ENCODE data around the gene SMC5. TPM values are rescaled to one million over a fixed set of nuclear protein-coding genes. Genes with fewer than 3 reads are reported as not detected.
"Not testable (repeated sequence)": the region's sequence is repeated elsewhere in the genome, so short reads cannot be mapped to it uniquely, and the experiment has no call there.

SMC5 gene
- total RNA-seq, 4 donors from 2014 or later = 20.2 to 86.1 (median 24.0) TPM

- no peaks in the 10 kb centered on the region for H3K9me3 ChIP-seq
- in situ Hi-C loops (cut with MboI; ENCODE audit: low pct_ligation_motif_present in 1 of 4, low pct_unique_long_range_greater_than_20kb in 1 of 4, low sequenced_read_pairs in 3 of 4) = loop anchor here in 1 of 4 donors (25.0 kb wide), 1 partner anchor 267 kb away; no protein-coding TSS in a partner anchor
- no peaks in the 10 kb centered on the region for H3K36me3 ChIP-seq
- TF ChIP-seq CTCF (IDR thresholded peaks at IDR 0.05) (peak in 3 of 5 experiments; percentile 9 to 16 (median 10)), POLR2A (IDR thresholded peaks at IDR 0.05) (no peak), POLR2AphosphoS5 (IDR thresholded peaks at IDR 0.05) (no peak)
- H3K4me1 ChIP-seq = peaks cover 0 to 7% (median 0%) of the 10 kb centered on the region in 4 donors
- H3K27ac ChIP-seq = no peak overlapping the region
- WGBS, 2 donors (ENCODE audit: low coverage in 1 of 2) = 63 to 64% methylated on average over 3 of the region's 3 CpGs
- intact Hi-C loops (cut with DNase I; ENCODE audit: low total_unique reads) = no loop called here
- DNase-seq = no peak
- no peaks in the 10 kb centered on the region for H3K27me3 ChIP-seq
- H3K4me3 ChIP-seq = no peak overlapping the region
Measured at GRCh38 chr9:70229579-70229978, 29.2 kb upstream of the SMC5 start.

GRCh38 chr9:70232476-70232875, 26.3 kb upstream of the SMC5 start:
- DNase-seq = no peak
- H3K4me1 ChIP-seq = peaks cover 0 to 7% (median 0%) of the 10 kb centered on the region in 4 donors
- no peak overlapping the region for H3K4me3 ChIP-seq
- 40 to 58% methylated on average over 1 to 4 of the region's 4 CpGs for WGBS, 2 donors (ENCODE audit: low coverage in 1 of 2)
- in situ Hi-C loops (cut with MboI; ENCODE audit: low pct_ligation_motif_present in 1 of 4, low pct_unique_long_range_greater_than_20kb in 1 of 4, low sequenced_read_pairs in 3 of 4) = loop anchor here in 1 of 4 donors (25.0 kb wide), 1 partner anchor 270 kb away; no protein-coding TSS in a partner anchor
- no peak overlapping the region for H3K27ac ChIP-seq
- no peaks in the 10 kb centered on the region for H3K27me3 ChIP-seq
- TF ChIP-seq POLR2AphosphoS5 (IDR thresholded peaks at IDR 0.05) = no peak
- TF ChIP-seq EP300 (IDR thresholded peaks at IDR 0.05; ENCODE audit: low read depth) = no peak
- no peak for TF ChIP-seq POLR2A (IDR thresholded peaks at IDR 0.05)
- no peak for TF ChIP-seq CTCF (IDR thresholded peaks at IDR 0.05)
- no peaks in the 10 kb centered on the region for H3K36me3 ChIP-seq
- intact Hi-C loops (cut with DNase I; ENCODE audit: low total_unique reads) = no loop called here
- no peaks in the 10 kb centered on the region for H3K9me3 ChIP-seq

DNA sequence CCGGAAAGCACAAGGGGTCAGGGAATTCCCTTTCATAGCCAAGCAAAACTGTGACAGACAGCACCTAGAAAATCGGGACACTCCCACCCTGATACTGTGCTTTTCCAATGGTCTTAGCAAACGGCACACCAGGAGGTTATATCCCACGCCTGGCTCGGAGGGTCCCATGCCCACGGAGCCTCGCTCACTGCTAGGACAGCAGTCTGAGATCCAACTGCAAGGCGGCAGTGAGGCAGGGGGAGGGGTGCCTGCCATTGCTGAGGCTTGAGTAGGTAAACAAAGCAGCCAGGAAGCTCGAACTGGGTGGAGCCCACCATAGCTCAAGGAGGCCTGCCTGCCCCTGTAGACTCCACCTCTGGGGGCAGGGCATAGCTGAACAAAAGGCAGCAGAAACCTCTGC, 24.6 kb upstream of the SMC5 start:
- H3K27me3 ChIP-seq; intact Hi-C loops (cut with DNase I; ENCODE audit: low total_unique reads); H3K9me3 ChIP-seq; H3K27ac ChIP-seq; H3K4me3 ChIP-seq; DNase-seq; H3K36me3 ChIP-seq; H3K4me1 ChIP-seq: not testable (repeated sequence)
- WGBS, 2 donors (ENCODE audit: low coverage in 1 of 2) = 78% methylated on average over 9 of the region's 9 CpGs; no CpG with 5 or more reads in 1 of the 2 donors
- in situ Hi-C loops (cut with MboI; ENCODE audit: low pct_ligation_motif_present in 1 of 4, low pct_unique_long_range_greater_than_20kb in 1 of 4, low sequenced_read_pairs in 3 of 4) = loop anchor here in 1 of 4 donors (25.0 kb wide), 1 partner anchor 272 kb away; no protein-coding TSS in a partner anchor

GRCh38 chr9:70245952-70246351, 12.8 kb upstream of the SMC5 start:
- H3K27ac ChIP-seq; H3K4me1 ChIP-seq; intact Hi-C loops (cut with DNase I; ENCODE audit: low total_unique reads); DNase-seq; H3K36me3 ChIP-seq; H3K27me3 ChIP-seq; H3K9me3 ChIP-seq; H3K4me3 ChIP-seq: not testable (repeated sequence)
- WGBS, 2 donors (ENCODE audit: low coverage in 1 of 2) = 100% methylated on average over 1 of the region's 1 CpG; no CpG with 5 or more reads in 1 of the 2 donors
- in situ Hi-C loops (cut with MboI; ENCODE audit: low pct_ligation_motif_present in 1 of 4, low pct_unique_long_range_greater_than_20kb in 1 of 4, low sequenced_read_pairs in 3 of 4) = loop anchor here in 1 of 4 donors (25.0 kb wide), 1 partner anchor 284 kb away; no protein-coding TSS in a partner anchor

DNA sequence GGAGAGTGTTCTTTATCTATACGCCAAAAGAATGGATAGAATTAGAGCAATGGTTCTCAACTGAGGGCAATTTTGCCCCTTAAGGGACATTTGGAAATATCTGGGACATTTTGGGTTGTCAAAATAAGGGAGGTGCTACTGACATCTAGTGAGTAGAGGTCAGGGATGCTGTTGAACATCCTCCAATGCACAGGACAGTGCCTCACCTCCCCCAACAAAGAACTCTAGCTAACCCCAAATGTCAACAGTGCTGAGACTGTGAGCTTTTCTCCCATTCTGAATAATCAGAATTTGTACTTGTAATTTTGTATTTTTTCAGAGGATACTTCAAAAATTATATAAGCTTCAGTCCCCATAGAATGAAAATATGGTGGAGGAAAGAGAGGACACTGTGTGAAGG, 8.6 kb upstream of the SMC5 start:
- no peak for DNase-seq
- H3K4me3 ChIP-seq = no peak overlapping the region
- 89 to 92% methylated on average over 1 of the region's 1 CpG for WGBS, 2 donors (ENCODE audit: low coverage in 1 of 2)
- no peaks in the 10 kb centered on the region for H3K36me3 ChIP-seq
- no peaks in the 10 kb centered on the region for H3K9me3 ChIP-seq
- peaks cover 0 to 5% (median 0%) of the 10 kb centered on the region in 4 donors for H3K4me1 ChIP-seq
- H3K27me3 ChIP-seq = no peaks in the 10 kb centered on the region
- intact Hi-C loops (cut with DNase I; ENCODE audit: low total_unique reads) (loop anchor here (10.0 kb wide), 1 partner anchor 135 kb away; no protein-coding TSS in a partner anchor), in situ Hi-C loops (cut with MboI; ENCODE audit: low pct_ligation_motif_present in 1 of 4, low pct_unique_long_range_greater_than_20kb in 1 of 4, low sequenced_read_pairs in 3 of 4) (no loop called here)
- TF ChIP-seq POLR2AphosphoS5 (IDR thresholded peaks at IDR 0.05) (no peak), EP300 (IDR thresholded peaks at IDR 0.05; ENCODE audit: low read depth) (no peak), CTCF (IDR thresholded peaks at IDR 0.05) (no peak), POLR2A (IDR thresholded peaks at IDR 0.05) (no peak)
- H3K27ac ChIP-seq = no peak overlapping the region

Data from transverse colon (tissue), 4 donors.